Measurements from ENCODE around the gene COG4. TPM values are rescaled to one million over a fixed set of nuclear protein-coding genes. Genes with fewer than 3 reads are reported as not detected.

COG4 gene
- total RNA-seq, 1 experiment from 2014 or later, result 35.5 TPM

DNA sequence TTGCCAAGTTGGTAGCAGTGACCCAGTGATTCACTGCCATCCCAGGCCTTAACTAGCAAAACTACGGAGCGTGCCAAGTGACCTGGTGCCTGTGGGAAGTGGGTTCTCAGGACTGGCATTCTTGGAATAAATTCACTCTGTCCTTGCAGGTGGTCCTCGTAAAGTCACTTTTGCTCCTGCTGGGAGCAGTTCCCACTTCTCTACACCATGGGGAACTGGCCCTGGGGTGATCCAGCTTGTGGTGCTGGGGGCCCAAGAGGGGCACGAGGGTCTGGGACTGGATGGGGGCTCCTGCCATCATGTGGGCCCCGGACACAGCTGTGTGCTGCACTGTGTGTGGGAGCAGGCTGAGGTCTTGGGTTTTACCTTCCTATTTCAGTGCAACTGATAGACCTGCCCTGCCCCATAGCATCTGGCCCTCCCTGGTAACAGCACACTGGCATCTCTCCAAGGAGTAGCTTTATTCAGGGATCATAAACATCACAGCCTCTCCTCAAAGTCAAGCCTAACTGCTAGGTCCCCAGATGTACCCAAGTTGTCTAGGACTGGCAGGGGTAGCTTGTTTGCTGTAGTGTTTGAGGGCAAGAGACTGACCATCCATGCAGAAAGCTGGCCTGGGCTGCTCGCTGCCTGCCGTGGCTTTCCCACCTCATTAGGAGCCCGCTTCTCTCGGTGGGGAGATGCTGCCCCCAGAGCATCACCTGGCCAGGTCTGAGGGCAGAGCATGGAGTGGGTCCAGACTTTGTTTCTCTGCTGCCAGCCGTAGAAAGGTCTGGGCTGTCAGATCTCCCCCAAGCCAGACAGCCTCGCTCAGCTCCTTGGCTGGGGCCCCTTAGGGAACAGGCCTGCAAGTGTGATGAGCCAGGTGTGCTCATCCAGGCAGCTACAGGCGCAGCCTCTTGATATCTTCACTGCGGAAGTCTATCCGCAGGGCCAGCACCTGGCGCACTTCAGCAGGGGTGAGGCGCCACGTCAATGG, 42.9 kb downstream of the COG4 start:
- H3K9ac ChIP-seq (ENCODE audit: low read length), result no peak overlapping the region
- ChIA-PET CTCF (no interaction called here), POLR2A (ENCODE audit: unreplicated experiment) (no interaction called here)
- H3K36me3 ChIP-seq (ENCODE audit: low read depth, low read length), result peaks cover 4% of the 10 kb centered on the region
- DNase-seq (no peak), ATAC-seq (no peak)
- H3K4me3 ChIP-seq (ENCODE audit: low read length), result no peak overlapping the region
- no peak overlapping the region for H3K27ac ChIP-seq (ENCODE audit: low read length)
- no peaks in the 10 kb centered on the region for H3K27me3 ChIP-seq (ENCODE audit: low read length)
- H3K9me3 ChIP-seq (ENCODE audit: low read length), result no peaks in the 10 kb centered on the region
- peaks cover 28% of the 10 kb centered on the region for H3K4me1 ChIP-seq (ENCODE audit: insufficient read depth, low read length)
- no peaks in the 10 kb centered on the region for H3K9me2 ChIP-seq (replicated peaks; ENCODE audit: low read length)
- no peaks in the 10 kb centered on the region for H4K20me1 ChIP-seq (ENCODE audit: low read length)
- H3K4me2 ChIP-seq (ENCODE audit: low read length), result no peak overlapping the region
- TF ChIP-seq EZH2 (IDR thresholded peaks at IDR 0.05; ENCODE audit: low read length, unreplicated experiment) (no peak), EZH2phosphoT487 (IDR thresholded peaks at IDR 0.05; ENCODE audit: borderline replicate concordance, low read length) (no peak)
- TF ChIP-seq, protein P1, sequence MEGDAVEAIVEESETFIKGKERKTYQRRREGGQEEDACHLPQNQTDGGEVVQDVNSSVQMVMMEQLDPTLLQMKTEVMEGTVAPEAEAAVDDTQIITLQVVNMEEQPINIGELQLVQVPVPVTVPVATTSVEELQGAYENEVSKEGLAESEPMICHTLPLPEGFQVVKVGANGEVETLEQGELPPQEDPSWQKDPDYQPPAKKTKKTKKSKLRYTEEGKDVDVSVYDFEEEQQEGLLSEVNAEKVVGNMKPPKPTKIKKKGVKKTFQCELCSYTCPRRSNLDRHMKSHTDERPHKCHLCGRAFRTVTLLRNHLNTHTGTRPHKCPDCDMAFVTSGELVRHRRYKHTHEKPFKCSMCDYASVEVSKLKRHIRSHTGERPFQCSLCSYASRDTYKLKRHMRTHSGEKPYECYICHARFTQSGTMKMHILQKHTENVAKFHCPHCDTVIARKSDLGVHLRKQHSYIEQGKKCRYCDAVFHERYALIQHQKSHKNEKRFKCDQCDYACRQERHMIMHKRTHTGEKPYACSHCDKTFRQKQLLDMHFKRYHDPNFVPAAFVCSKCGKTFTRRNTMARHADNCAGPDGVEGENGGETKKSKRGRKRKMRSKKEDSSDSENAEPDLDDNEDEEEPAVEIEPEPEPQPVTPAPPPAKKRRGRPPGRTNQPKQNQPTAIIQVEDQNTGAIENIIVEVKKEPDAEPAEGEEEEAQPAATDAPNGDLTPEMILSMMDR (conservative IDR thresholded peaks at IDR 0.05; ENCODE audit: low read depth, low read length), result no peak
- BruUV-seq (replicated peaks), result no TSS peak
- no peak overlapping the region for H2AFZ ChIP-seq (ENCODE audit: low read length)
- intact Hi-C loops (cut with micrococcal nuclease), result no loop called here
- H3K79me2 ChIP-seq (ENCODE audit: low read length), result no peaks in the 10 kb centered on the region
- H3F3A ChIP-seq (ENCODE audit: low read length, unreplicated experiment), result no peaks in the 10 kb centered on the region

GRCh38 chr16:70478912-70479341, 44.4 kb downstream of the COG4 start:
- Histone ChIP-seq H3K36me3 (ENCODE audit: low read depth, low read length) (peaks cover 4% of the 10 kb centered on the region), H3K9me3 (ENCODE audit: low read length) (no peaks in the 10 kb centered on the region), H4K20me1 (ENCODE audit: low read length) (no peaks in the 10 kb centered on the region), H3K79me2 (ENCODE audit: low read length) (no peaks in the 10 kb centered on the region), H3K27me3 (ENCODE audit: low read length) (no peaks in the 10 kb centered on the region), H3F3A (ENCODE audit: low read length, unreplicated experiment) (no peaks in the 10 kb centered on the region), H3K4me3 (ENCODE audit: low read length) (no peak overlapping the region), H2AFZ (ENCODE audit: low read length) (no peak overlapping the region), H3K4me2 (ENCODE audit: low read length) (no peak overlapping the region), H3K27ac (ENCODE audit: low read length) (no peak overlapping the region), H3K9me2 (replicated peaks; ENCODE audit: low read length) (no peaks in the 10 kb centered on the region), H3K4me1 (ENCODE audit: insufficient read depth, low read length) (peaks cover 31% of the 10 kb centered on the region), H3K9ac (ENCODE audit: low read length) (no peak overlapping the region)
- ChIA-PET POLR2A (ENCODE audit: unreplicated experiment) (no interaction called here), CTCF (no interaction called here)
- DNase-seq, result no peak
- TF ChIP-seq, protein P1 (conservative IDR thresholded peaks at IDR 0.05; ENCODE audit: low read depth, low read length), result no peak
- TF ChIP-seq EZH2 (IDR thresholded peaks at IDR 0.05; ENCODE audit: low read length, unreplicated experiment) (no peak), EZH2phosphoT487 (IDR thresholded peaks at IDR 0.05; ENCODE audit: borderline replicate concordance, low read length) (no peak)
- intact Hi-C loops (cut with micrococcal nuclease), result no loop called here
- no TSS peak for BruUV-seq (replicated peaks)
- no peak for ATAC-seq

GRCh38 chr16:70478169-70478568, 45.2 kb downstream of the COG4 start:
- ChIA-PET POLR2A (ENCODE audit: unreplicated experiment) (no interaction called here), CTCF (no interaction called here)
- no TSS peak for BruUV-seq (replicated peaks)
- Histone ChIP-seq H3K4me2 (ENCODE audit: low read length) (no peak overlapping the region), H3K79me2 (ENCODE audit: low read length) (no peaks in the 10 kb centered on the region), H3K27ac (ENCODE audit: low read length) (no peak overlapping the region), H3K27me3 (ENCODE audit: low read length) (no peaks in the 10 kb centered on the region), H3K9me2 (replicated peaks; ENCODE audit: low read length) (no peaks in the 10 kb centered on the region), H3K9me3 (ENCODE audit: low read length) (no peaks in the 10 kb centered on the region), H4K20me1 (ENCODE audit: low read length) (no peaks in the 10 kb centered on the region), H3F3A (ENCODE audit: low read length, unreplicated experiment) (no peaks in the 10 kb centered on the region), H3K36me3 (ENCODE audit: low read depth, low read length) (peaks cover 4% of the 10 kb centered on the region), H3K4me3 (ENCODE audit: low read length) (no peak overlapping the region), H3K4me1 (ENCODE audit: insufficient read depth, low read length) (peaks cover 31% of the 10 kb centered on the region), H2AFZ (ENCODE audit: low read length) (no peak overlapping the region), H3K9ac (ENCODE audit: low read length) (no peak overlapping the region)
- ATAC-seq, result no peak
- TF ChIP-seq EZH2phosphoT487 (IDR thresholded peaks at IDR 0.05; ENCODE audit: borderline replicate concordance, low read length) (no peak), EZH2 (IDR thresholded peaks at IDR 0.05; ENCODE audit: low read length, unreplicated experiment) (no peak)
- TF ChIP-seq, protein P1 (conservative IDR thresholded peaks at IDR 0.05; ENCODE audit: low read depth, low read length), result no peak
- DNase-seq, result no peak
- intact Hi-C loops (cut with micrococcal nuclease), result no loop called here
